ENCODE data around the gene C16orf96. TPM values are rescaled to one million over a fixed set of nuclear protein-coding genes. Genes with fewer than 3 reads are reported as not detected.

C16orf96 gene
- total and polyA plus RNA-seq, 2 donors (not counting 1 experiment from before 2014, with no cell fraction given), result 0.31 to 0.79 TPM

DNA sequence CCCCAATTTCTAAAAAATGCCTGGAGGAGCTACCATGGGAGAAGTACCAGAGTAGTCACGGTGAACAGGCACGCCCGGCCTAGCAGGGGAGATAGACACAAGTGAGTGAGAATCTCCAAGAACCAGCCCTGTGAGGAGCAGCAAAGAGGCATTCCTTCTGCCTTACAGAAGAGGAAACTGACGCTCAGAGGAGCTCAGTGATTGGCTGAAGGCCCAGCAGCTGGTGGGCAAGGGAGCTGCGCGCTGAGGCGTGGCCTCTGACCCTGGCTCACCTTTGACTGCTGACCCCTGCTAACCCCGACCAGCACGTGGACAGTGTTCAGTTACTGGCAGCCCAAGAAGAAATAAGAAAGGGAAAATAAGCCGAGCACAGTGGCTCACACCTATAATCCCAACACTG, 1.8 kb downstream of the C16orf96 start:
- Mint-ChIP-seq H3K4me1 (no peaks in the 10 kb centered on the region), H3K27me3 (peaks cover 4% of the 10 kb centered on the region), H3K9me3 (ENCODE audit: insufficient read depth) (no peaks in the 10 kb centered on the region), H3K4me3 (no peak overlapping the region), H3K27ac (no peak overlapping the region)
- ChIA-PET POLR2A (no interaction called here), CTCF (interaction anchor here (0.5 kb wide), 1 partner anchor 70 kb away, joined by 4 read pairs; no protein-coding TSS in a partner anchor)
- H3K9me3 ChIP-seq (ENCODE audit: control extremely low read depth in 1 of 3, control insufficient read depth in 2 of 3, insufficient read depth in 1 of 3, low read length in 2 of 3), result no peaks in the 10 kb centered on the region
- 93% methylated on average over 8 of the region's 10 CpGs for WGBS (ENCODE audit: insufficient coverage)
- DNase-seq, result no peak
- H3K4me2 ChIP-seq (replicated peaks; ENCODE audit: low read depth, low read length, poor library complexity, severe bottlenecking), result no peak overlapping the region
- no peak overlapping the region for H3K4me3 ChIP-seq (ENCODE audit: control extremely low read depth in 1 of 5, extremely low read depth in 1 of 5, insufficient read depth in 1 of 5, low read depth in 2 of 5, low read length in 4 of 5)
- no peaks in the 10 kb centered on the region for H4K20me1 ChIP-seq (ENCODE audit: control insufficient read depth, insufficient read depth, low read length, poor library complexity, severe bottlenecking)
- H3K79me2 ChIP-seq (ENCODE audit: control insufficient read depth, insufficient read depth, low read length), result no peaks in the 10 kb centered on the region
- TF ChIP-seq CTCF (IDR thresholded peaks at IDR 0.05), result no peak
- no peak for TF ChIP-seq EZH2 (IDR thresholded peaks at IDR 0.05; ENCODE audit: borderline replicate concordance, insufficient read depth, low read depth, low read length, poor library complexity, severe bottlenecking)
- no peaks in the 10 kb centered on the region for H3K27me3 ChIP-seq (replicated peaks in 1 of 4; ENCODE audit: control extremely low read depth in 1 of 4, control insufficient read depth in 3 of 4, insufficient read depth in 4 of 4, low read length in 3 of 4)
- ATAC-seq (ENCODE audit: low read depth), result no peak
- H3K4me1 ChIP-seq (ENCODE audit: control insufficient read depth in 2 of 2, insufficient read depth in 2 of 2, low read length in 2 of 2), result no peaks in the 10 kb centered on the region
- H3K27ac ChIP-seq (ENCODE audit: low read length in 2 of 2), result no peak overlapping the region
- H2AFZ ChIP-seq (ENCODE audit: insufficient read depth, low read depth, low read length, poor library complexity, severe bottlenecking), result no peak overlapping the region
- no peaks in the 10 kb centered on the region for H3K36me3 ChIP-seq (replicated peaks in 1 of 2; ENCODE audit: control extremely low read depth in 1 of 2, control insufficient read depth in 1 of 2, extremely low read depth in 1 of 2, insufficient read depth in 2 of 2, low read length in 1 of 2)
- H3K9ac ChIP-seq (ENCODE audit: low read length), result no peak overlapping the region
- intact Hi-C loops (cut with micrococcal nuclease), result no loop called here

DNA sequence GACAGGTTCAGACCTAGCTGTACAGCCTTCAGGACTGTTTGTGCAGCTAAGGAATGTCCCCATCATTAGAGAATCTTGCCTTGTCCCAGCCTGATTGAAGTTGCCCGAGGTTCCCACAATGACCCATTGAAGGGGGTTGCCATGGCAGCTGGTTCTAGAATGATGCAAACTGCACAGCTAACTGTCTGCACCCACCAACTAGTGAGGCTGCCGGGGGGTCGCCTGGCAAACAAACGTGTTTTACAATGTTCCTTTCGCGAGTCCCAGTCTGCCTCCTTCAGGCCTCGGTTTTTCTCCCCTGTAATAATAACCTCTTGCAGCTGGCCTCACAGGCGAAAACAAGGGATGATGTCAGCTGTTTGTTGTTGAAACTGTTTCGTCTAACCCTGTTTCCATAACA, 5.5 kb downstream of the C16orf96 start:
- H3K4me3 ChIP-seq (ENCODE audit: control extremely low read depth in 1 of 5, extremely low read depth in 1 of 5, insufficient read depth in 1 of 5, low read depth in 2 of 5, low read length in 4 of 5), result no peak overlapping the region
- no peak for TF ChIP-seq CTCF (IDR thresholded peaks at IDR 0.05)
- TF ChIP-seq EZH2 (IDR thresholded peaks at IDR 0.05; ENCODE audit: borderline replicate concordance, insufficient read depth, low read depth, low read length, poor library complexity, severe bottlenecking), result no peak
- H3K27ac ChIP-seq (ENCODE audit: low read length in 2 of 2), result no peak overlapping the region
- 82% methylated on average over 1 of the region's 9 CpGs for WGBS (ENCODE audit: insufficient coverage)
- H3K9me3 ChIP-seq (ENCODE audit: control extremely low read depth in 1 of 3, control insufficient read depth in 2 of 3, insufficient read depth in 1 of 3, low read length in 2 of 3), result no peaks in the 10 kb centered on the region
- no peaks in the 10 kb centered on the region for H3K27me3 ChIP-seq (replicated peaks in 1 of 4; ENCODE audit: control extremely low read depth in 1 of 4, control insufficient read depth in 3 of 4, insufficient read depth in 4 of 4, low read length in 3 of 4)
- H3K4me1 ChIP-seq (ENCODE audit: control insufficient read depth in 2 of 2, insufficient read depth in 2 of 2, low read length in 2 of 2), result no peaks in the 10 kb centered on the region
- POLR2A ChIA-PET, result no interaction called here
- H2AFZ ChIP-seq (ENCODE audit: insufficient read depth, low read depth, low read length, poor library complexity, severe bottlenecking), result no peak overlapping the region
- Mint-ChIP-seq H3K27me3 (peaks cover 4% of the 10 kb centered on the region), H3K4me1 (no peaks in the 10 kb centered on the region), H3K27ac (no peak overlapping the region), H3K9me3 (ENCODE audit: insufficient read depth) (no peaks in the 10 kb centered on the region), H3K4me3 (no peak overlapping the region)
- ATAC-seq (ENCODE audit: low read depth) (no peak), DNase-seq (no peak)
- no peaks in the 10 kb centered on the region for H4K20me1 ChIP-seq (ENCODE audit: control insufficient read depth, insufficient read depth, low read length, poor library complexity, severe bottlenecking)
- no peak overlapping the region for H3K9ac ChIP-seq (ENCODE audit: low read length)
- no peaks in the 10 kb centered on the region for H3K79me2 ChIP-seq (ENCODE audit: control insufficient read depth, insufficient read depth, low read length)
- intact Hi-C loops (cut with micrococcal nuclease), result no loop called here
- no peak overlapping the region for H3K4me2 ChIP-seq (replicated peaks; ENCODE audit: low read depth, low read length, poor library complexity, severe bottlenecking)
- no peaks in the 10 kb centered on the region for H3K36me3 ChIP-seq (replicated peaks in 1 of 2; ENCODE audit: control extremely low read depth in 1 of 2, control insufficient read depth in 1 of 2, extremely low read depth in 1 of 2, insufficient read depth in 2 of 2, low read length in 1 of 2)
- CTCF ChIA-PET, result interaction anchor here (1.9 to 2.0 kb wide), 2 partner anchors 9 to 13 kb away, joined by 5 to 6 read pairs; no protein-coding TSS in a partner anchor
